ENCODE measurements around the gene HNRNPLL.

GRCh38 chr2:38517284-38517683, 85.4 kb downstream of the HNRNPLL start:
- TF ChIP-seq POLR2AphosphoS5 (IDR thresholded peaks at IDR 0.05), result no peak
- TF ChIP-seq CTCF (IDR thresholded peaks at IDR 0.05), result no peak

All from gastroesophageal sphincter (tissue), 3 donors.